HG03378 (cell line): ENCODE results near the gene NGB.

ENCODE experiments used
- ATAC-seq: cut with Tn5 transposase; IDR thresholded peaks from one replicate; pipeline ENCODE4 v1.9.1; 2021; ENCODE audit warnings: mild to moderate bottlenecking, moderate library complexity; ENCODE audit not compliant: unreplicated experiment

Gene NGB

DNA sequence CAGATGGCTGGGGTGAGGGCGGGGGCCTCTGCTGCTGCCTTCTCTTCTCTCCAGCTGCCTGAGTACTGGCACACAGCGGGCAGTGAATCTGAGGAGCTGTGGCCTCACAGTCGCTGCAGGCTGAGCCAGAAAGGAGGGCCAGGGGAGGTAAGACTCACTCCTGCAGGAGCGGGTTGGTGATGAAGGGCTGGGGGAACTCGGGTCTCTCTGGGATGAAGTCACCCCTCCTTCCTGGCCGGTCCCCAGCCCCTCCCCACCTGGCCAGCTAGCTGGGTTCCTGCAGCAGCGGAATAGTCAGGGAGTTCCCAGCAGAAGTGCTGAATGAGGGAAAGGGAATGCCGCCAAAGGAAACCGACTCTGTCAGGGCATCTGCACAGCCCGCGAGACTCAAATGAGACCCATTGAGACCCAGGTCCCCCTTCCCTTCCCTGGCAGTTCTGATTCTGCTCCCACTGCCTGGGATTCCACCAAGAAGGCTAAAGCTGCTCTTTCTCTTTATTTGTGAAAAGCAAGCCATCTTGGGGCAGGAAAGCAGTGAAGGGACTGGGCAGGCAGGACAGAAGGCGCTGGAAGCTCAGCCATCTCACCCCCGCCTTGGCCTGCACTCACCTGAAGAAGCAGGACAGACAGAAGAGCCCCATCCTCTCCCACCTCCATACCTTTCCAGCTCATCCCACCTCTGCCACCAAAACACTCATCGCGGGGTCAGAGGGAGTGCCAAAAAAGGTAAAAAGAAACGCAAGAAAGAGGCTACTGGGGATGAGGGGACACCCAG, 5.3 kb downstream of the NGB start:
- no peak for ATAC-seq

- no peak for ATAC-seq
Measured at GRCh38 chr14:77265187-77265515, 5.9 kb downstream of the NGB start.

DNA sequence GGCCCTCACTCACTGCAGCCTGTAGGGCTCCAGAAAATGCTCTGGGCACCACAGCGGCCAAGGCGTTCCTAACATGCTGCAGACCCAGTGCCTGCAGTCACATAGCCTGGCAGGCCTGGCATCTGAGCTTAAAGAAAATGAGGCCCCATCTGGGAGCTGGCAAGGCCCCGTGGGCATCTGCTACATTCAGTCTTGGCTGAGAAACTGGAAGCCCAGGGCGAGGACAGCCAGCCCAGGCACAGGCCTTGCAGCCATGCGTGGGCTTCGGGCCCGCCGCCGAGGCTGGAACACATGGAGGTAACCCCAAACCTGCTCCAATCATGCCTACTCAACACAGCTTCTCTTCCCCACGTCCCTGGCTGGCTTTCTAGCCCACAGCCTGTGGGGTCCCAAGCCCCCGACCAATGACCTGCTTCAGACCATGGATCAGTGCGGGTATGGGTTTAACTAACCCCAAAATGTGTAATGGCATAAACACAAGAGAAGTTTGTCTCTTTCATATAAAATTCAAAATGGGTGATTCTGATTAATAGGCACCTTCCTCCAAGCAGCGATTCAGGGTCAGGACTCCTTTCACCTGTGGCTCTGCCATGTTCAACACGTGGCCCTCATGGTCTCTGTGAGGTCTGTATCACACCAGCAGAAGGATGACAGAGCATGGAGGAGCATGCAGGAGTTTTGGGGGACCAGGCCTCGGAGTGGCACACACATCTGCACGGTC, 6.4 kb downstream of the NGB start:
- ATAC-seq = no peak

DNA sequence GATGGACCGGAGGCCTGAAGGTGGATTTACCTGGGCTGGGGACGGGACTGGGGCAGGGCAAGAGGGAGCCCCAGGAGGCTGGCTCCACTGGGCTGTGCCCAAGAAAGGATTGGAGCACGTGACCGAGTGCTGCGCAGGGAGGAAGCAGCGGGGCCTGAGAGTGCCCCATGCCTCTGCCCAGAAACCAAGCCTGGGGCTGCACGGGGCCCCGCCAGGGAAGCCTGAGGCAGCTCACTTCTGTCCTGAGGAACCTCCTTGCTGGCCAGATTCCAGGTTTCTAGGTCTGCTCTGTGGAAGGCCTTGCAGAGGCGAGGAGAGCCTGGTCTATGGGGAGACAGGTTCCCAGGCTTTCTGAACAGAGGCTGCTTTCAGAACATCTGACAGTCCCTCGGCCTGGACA, 10.4 kb downstream of the NGB start:
- no peak for ATAC-seq

DNA sequence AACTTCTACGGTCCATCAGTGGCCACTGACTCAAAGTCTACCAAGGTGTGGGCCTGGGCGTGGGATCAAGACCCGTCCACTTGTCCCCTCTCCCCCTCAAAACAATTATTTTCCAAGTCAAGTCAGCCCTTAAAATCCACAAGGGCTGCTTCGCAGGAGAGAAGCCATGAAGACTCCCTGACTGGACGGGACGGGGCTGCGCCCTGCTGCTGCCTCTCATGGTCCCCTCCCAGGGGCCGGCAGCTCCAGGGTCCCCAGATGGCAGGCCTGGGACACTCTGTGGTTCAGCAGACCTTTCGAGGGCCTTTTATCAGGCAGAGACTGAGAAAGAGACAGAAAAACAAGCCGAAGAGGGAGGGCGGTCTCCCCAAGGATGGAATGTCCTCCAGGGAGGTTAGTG, 10.8 kb downstream of the NGB start:
- ATAC-seq = no peak

- no peak for ATAC-seq
Measured at GRCh38 chr14:77259025-77259715, 11.8 kb downstream of the NGB start.

- no peak for ATAC-seq
Measured at GRCh38 chr14:77258566-77258965, 12.4 kb downstream of the NGB start.

DNA sequence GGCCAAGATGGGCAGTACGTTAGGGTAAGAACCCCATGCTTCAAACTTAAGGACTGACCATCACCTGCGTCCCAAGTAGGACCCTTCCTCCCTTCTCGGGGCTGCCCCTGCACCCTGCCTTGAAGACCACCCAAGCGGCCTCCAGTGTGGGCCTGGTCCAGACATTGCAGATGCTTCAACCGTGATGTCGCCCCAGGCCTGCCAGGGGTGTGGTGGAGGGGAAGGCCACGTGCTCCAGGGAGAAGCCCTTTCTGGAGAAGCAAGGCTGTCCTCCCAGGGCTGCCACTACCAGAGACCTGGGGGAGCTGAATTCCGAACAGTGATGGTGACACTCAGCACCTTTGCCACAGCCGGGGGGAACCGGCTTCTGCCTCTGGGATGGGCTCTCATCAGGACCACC, 13.3 kb downstream of the NGB start:
- ATAC-seq = no peak

GRCh38 chr14:77256694-77257093, 14.3 kb downstream of the NGB start:
- ATAC-seq = no peak

GRCh38 chr14:77253333-77254190, 17.4 kb downstream of the NGB start:
- ATAC-seq = no peak

GRCh38 chr14:77251870-77252269, 19.1 kb downstream of the NGB start:
- no peak for ATAC-seq

GRCh38 chr14:77250927-77251326, 20.1 kb downstream of the NGB start:
- no peak for ATAC-seq

GRCh38 chr14:77249286-77249685, 21.7 kb downstream of the NGB start:
- ATAC-seq = no peak

DNA sequence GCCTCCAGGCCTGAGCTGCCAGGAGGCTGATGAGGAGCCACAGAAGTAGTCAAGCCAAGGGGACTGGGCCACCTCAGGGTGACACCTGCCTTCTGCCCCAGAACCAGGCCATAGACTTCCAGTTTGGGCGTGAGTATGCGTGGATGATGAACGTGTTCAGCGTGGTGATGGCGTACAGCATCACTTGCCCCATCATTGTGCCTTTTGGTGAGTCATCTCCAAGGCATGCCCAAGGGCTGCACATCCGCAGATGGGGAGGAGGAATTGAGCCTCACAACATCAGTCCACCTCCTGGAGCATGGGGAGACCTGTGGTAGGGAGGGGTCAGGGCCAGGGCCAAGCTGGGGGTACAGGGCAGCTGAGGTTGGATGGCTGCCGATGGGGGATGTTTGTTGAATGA, 22.3 kb downstream of the NGB start:
- ATAC-seq = no peak

- no peak for ATAC-seq
Measured at GRCh38 chr14:77246784-77247183, 24.2 kb downstream of the NGB start.

GRCh38 chr14:77245820-77246219, 25.2 kb downstream of the NGB start:
- ATAC-seq = no peak

- ATAC-seq = no peak
Measured at GRCh38 chr14:77243853-77244252, 27.2 kb downstream of the NGB start.

DNA sequence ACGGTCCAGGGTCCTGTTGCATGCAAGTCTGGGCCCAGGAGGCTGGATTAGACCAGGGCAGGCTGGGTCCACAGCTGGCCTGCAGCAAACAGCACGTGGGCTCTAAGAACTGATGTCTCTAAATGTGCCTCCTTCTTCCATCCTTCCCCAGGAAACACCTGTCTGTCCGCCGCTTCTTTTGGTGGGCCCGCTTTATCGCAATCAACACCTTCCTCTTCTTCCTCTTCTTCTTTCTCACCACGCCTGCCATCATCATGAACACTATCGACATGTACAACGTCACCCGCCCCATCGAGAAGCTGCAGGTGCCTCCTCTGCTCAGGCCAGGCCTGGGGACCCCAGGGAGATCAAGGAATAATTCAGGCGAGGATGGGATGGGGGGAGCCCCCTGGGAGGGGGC, 28.3 kb downstream of the NGB start:
- ATAC-seq = no peak

- ATAC-seq = no peak
Measured at GRCh38 chr14:77241955-77242354, 29.1 kb downstream of the NGB start.

- no peak for ATAC-seq
Measured at GRCh38 chr14:77240336-77240915, 30.6 kb downstream of the NGB start.

GRCh38 chr14:77239412-77239811, 31.6 kb downstream of the NGB start:
- no peak for ATAC-seq
